Measurements from ENCODE around the gene NACC2. TPM values are rescaled to one million over a fixed set of nuclear protein-coding genes. Genes with fewer than 3 reads are reported as not detected.

The NACC2 gene
- total RNA-seq, 4 donors from 2014 or later = 71.4 to 209 (median 110) TPM

GRCh38 chr9:136014924-136015633 is 80.0 kb downstream of the NACC2 start:
- Histone ChIP-seq H3K27me3 (no peaks in the 10 kb centered on the region), H3K4me1 (peaks cover 0 to 95% (median 22%) of the 10 kb centered on the region in 3 donors), H3K36me3 (peaks cover 0 to 56% of the 10 kb centered on the region in 2 donors), H3K9me3 (no peaks in the 10 kb centered on the region), H3K27ac (peak overlapping the region in 2 of 4 donors; percentile 9 to 34), H3K4me3 (no peak overlapping the region)
- ATAC-seq = no peak
- WGBS, 2 donors (ENCODE audit: low coverage in 1 of 2) = 60% methylated on average over 2 of the region's 19 CpGs; no CpG with 5 or more reads in 1 of the 2 donors
- TF ChIP-seq CTCF (IDR thresholded peaks at IDR 0.05) (no peak), EP300 (IDR thresholded peaks at IDR 0.05) (no peak), POLR2A (IDR thresholded peaks at IDR 0.05) (no peak), POLR2AphosphoS5 (IDR thresholded peaks at IDR 0.05) (no peak)

GRCh38 chr9:136014147-136014923 is 80.8 kb downstream of the NACC2 start:
- Histone ChIP-seq H3K27ac (peak overlapping the region in 1 of 4 donors; percentile 34), H3K4me1 (peaks cover 0 to 90% (median 22%) of the 10 kb centered on the region in 3 donors), H3K36me3 (peaks cover 0 to 63% of the 10 kb centered on the region in 2 donors), H3K9me3 (no peaks in the 10 kb centered on the region), H3K27me3 (no peaks in the 10 kb centered on the region), H3K4me3 (no peak overlapping the region)
- TF ChIP-seq POLR2A (IDR thresholded peaks at IDR 0.05) (no peak), EP300 (IDR thresholded peaks at IDR 0.05) (no peak)
- ATAC-seq = no peak
- WGBS, 2 donors (ENCODE audit: low coverage in 1 of 2) = 100% methylated on average over 1 of the region's 18 CpGs; no CpG with 5 or more reads in 1 of the 2 donors

GRCh38 chr9:136013524-136014034 is 81.5 kb downstream of the NACC2 start:
- no peaks in the 10 kb centered on the region for H3K27me3 ChIP-seq
- H3K36me3 ChIP-seq = peaks cover 0 to 71% of the 10 kb centered on the region in 2 donors
- no peak overlapping the region for H3K4me3 ChIP-seq
- WGBS, 2 donors (ENCODE audit: low coverage in 1 of 2) = 69 to 96% methylated on average over 3 to 4 of the region's 21 CpGs
- peak overlapping the region in 3 of 4 donors; percentile 20 to 77 (median 76) for H3K27ac ChIP-seq
- no peak for ATAC-seq
- TF ChIP-seq CTCF (IDR thresholded peaks at IDR 0.05) (no peak), EP300 (IDR thresholded peaks at IDR 0.05) (no peak), POLR2AphosphoS5 (IDR thresholded peaks at IDR 0.05) (no peak), POLR2A (IDR thresholded peaks at IDR 0.05) (no peak)
- no peaks in the 10 kb centered on the region for H3K9me3 ChIP-seq
- peaks cover 0 to 90% (median 20%) of the 10 kb centered on the region in 3 donors for H3K4me1 ChIP-seq

GRCh38 chr9:136013116-136013515 is 82.0 kb downstream of the NACC2 start:
- 40% methylated on average over 1 of the region's 22 CpGs; no CpG with 5 or more reads in 1 of the 2 donors for WGBS, 2 donors (ENCODE audit: low coverage in 1 of 2)
- Histone ChIP-seq H3K36me3 (peaks cover 0 to 76% of the 10 kb centered on the region in 2 donors), H3K9me3 (no peaks in the 10 kb centered on the region), H3K4me1 (peaks cover 0 to 90% (median 20%) of the 10 kb centered on the region in 3 donors), H3K27ac (peak overlapping the region in 3 of 4 donors; percentile 74 to 77 (median 76)), H3K27me3 (no peaks in the 10 kb centered on the region), H3K4me3 (no peak overlapping the region)
- TF ChIP-seq POLR2AphosphoS5 (IDR thresholded peaks at IDR 0.05) = no peak
- TF ChIP-seq POLR2A (IDR thresholded peaks at IDR 0.05) = no peak
- no peak for TF ChIP-seq CTCF (IDR thresholded peaks at IDR 0.05)
- ATAC-seq = no peak

GRCh38 chr9:136012651-136013050 is 82.4 kb downstream of the NACC2 start:
- H3K9me3 ChIP-seq = no peaks in the 10 kb centered on the region
- WGBS, 2 donors (ENCODE audit: low coverage in 1 of 2) = 69% methylated on average over 3 of the region's 18 CpGs; no CpG with 5 or more reads in 1 of the 2 donors
- peaks cover 0 to 80% of the 10 kb centered on the region in 2 donors for H3K36me3 ChIP-seq
- H3K27ac ChIP-seq = peak overlapping the region in 3 of 4 donors; percentile 74 to 77 (median 76)
- peak overlapping the region in 1 of 2 donors; percentile 24 for H3K4me3 ChIP-seq
- H3K4me1 ChIP-seq = peaks cover 0 to 90% (median 20%) of the 10 kb centered on the region in 3 donors
- no peak for ATAC-seq
- TF ChIP-seq POLR2A (IDR thresholded peaks at IDR 0.05) (no peak), EP300 (IDR thresholded peaks at IDR 0.05) (no peak), POLR2AphosphoS5 (IDR thresholded peaks at IDR 0.05) (no peak), CTCF (IDR thresholded peaks at IDR 0.05) (no peak)
- no peaks in the 10 kb centered on the region for H3K27me3 ChIP-seq

All from gastroesophageal sphincter (tissue), 4 donors.